Natural killer cell (primary cell): ENCODE data around the gene SPARC. TPM values are rescaled to one million over a fixed set of nuclear protein-coding genes. Genes with fewer than 3 reads are reported as not detected.

Experiments
- ATAC-seq, 3 donors: fragments of 150-1000 bp in 2 of 3; fragments of 200-7000 bp in 1 of 3; cut with Tn5 transposase; 1 replicate in 1 of 3; 2 replicates in 2 of 3; pipeline ENCODE4 v1.10.0; 2021; ENCODE audit warnings: mild to moderate bottlenecking in 2 of 3, moderate library complexity in 2 of 3
- DNase-seq, 2 donors: peaks; one replicate each; pipeline versions ENCODE4 v3.0.0 to v3.0.0-alpha.2; 2013 to 2021; ENCODE audit warnings: mixed read lengths in 1 of 2
- H3K27ac ChIP-seq: one replicate; pipeline ENCODE4 v1.5.1; 2013; ENCODE audit warnings: mild to moderate bottlenecking, low read length
- H3K27me3 ChIP-seq: one replicate; pipeline ENCODE4 v1.6.1; 2013; ENCODE audit warnings: low read length; ENCODE audit not compliant: control insufficient read depth, insufficient read depth
- H3K36me3 ChIP-seq: one replicate; pipeline ENCODE4 v1.6.1; 2013; ENCODE audit warnings: low read length; ENCODE audit not compliant: control insufficient read depth, insufficient read depth
- H3K4me1 ChIP-seq: one replicate; pipeline ENCODE4 v1.6.1; 2013; ENCODE audit warnings: low read length; ENCODE audit not compliant: control insufficient read depth, insufficient read depth
- H3K4me3 ChIP-seq: one replicate; pipeline ENCODE4 v1.5.1; 2013; ENCODE audit warnings: low read length
- H3K9me3 ChIP-seq: one replicate; pipeline ENCODE4 v1.6.1; 2013; ENCODE audit warnings: low read length; ENCODE audit not compliant: control insufficient read depth, insufficient read depth
- H3K27ac Mint-ChIP-seq, 2 donors: one replicate each; pipeline ENCODE4 v1.8.0; 2022; ENCODE audit warnings: mild to moderate bottlenecking in 2 of 2, mixed read lengths in 2 of 2, moderate library complexity in 1 of 2
- H3K27me3 Mint-ChIP-seq, 2 donors: one replicate each; pipeline ENCODE4 v1.8.0; 2022; ENCODE audit warnings: low read depth in 2 of 2, mixed read lengths in 2 of 2
- H3K36me3 Mint-ChIP-seq: one replicate; pipeline ENCODE4 v1.8.0; 2022; ENCODE audit warnings: mixed read lengths
- H3K4me1 Mint-ChIP-seq, 2 donors: one replicate each; pipeline ENCODE4 v1.8.0; 2022; ENCODE audit warnings: mixed read lengths in 2 of 2
- H3K4me3 Mint-ChIP-seq: one replicate; pipeline ENCODE4 v1.8.0; 2022; ENCODE audit warnings: mild to moderate bottlenecking, moderate library complexity, mixed read lengths
- H3K9me3 Mint-ChIP-seq, 2 donors: one replicate each; pipeline ENCODE4 v1.8.0; 2022; ENCODE audit warnings: mixed read lengths in 2 of 2
- CTCF ChIP-seq: fragments of 200-600 bp; IDR thresholded peaks from one replicate; pipeline ENCODE4 v1.8.0; 2022; ENCODE audit warnings: antibody characterized with exemption
- WGBS: methylation state at CpG from one replicate; pipeline ENCODE4 v1.1.7; 2013; ENCODE audit warnings: missing lambda C conversion rate; ENCODE audit not compliant: insufficient coverage; 5-methylcytosine and 5-hydroxymethylcytosine counted together
- intact Hi-C: fragments of 100-400 bp; cut with micrococcal nuclease; formaldehyde crosslinking; loops from one replicate; pipeline ENCODE4 v1.14.2; 2022
- total RNA-seq, 4 donors: library from RNA; stranded (reverse); fragments of 120-200 nt in 1 of 4; gene quantifications; one replicate each; pipeline versions ENCODE4 v1.2.3 to v1.2.4, GENCODE V29; 2013 to 2022

SPARC gene
- total RNA-seq, 3 donors from 2014 or later (not counting 1 experiment from before 2014, with no cell fraction given), result 3.2 to 48.5 (median 23.4) TPM

- Histone ChIP-seq H3K4me3 (no peak overlapping the region), H3K4me1 (peaks cover 4% of the 10 kb centered on the region), H3K36me3 (no peaks in the 10 kb centered on the region), H3K9me3 (no peaks in the 10 kb centered on the region), H3K27me3 (no peaks in the 10 kb centered on the region), H3K27ac (no peak overlapping the region)
- Mint-ChIP-seq H3K9me3 (no peaks in the 10 kb centered on the region), H3K36me3 (no peaks in the 10 kb centered on the region), H3K4me1 (no peaks in the 10 kb centered on the region), H3K27ac (no peak overlapping the region), H3K4me3 (no peak overlapping the region), H3K27me3 (peaks cover 0 to 11% of the 10 kb centered on the region in 2 donors)
- TF ChIP-seq CTCF, result no peak
- no peak for ATAC-seq
- no peak for DNase-seq
- 88% methylated on average over 2 of the region's 3 CpGs for WGBS
- intact Hi-C loops, result no loop called here
Observed at GRCh38 chr5:151642472-151643140, 44.1 kb downstream of the SPARC start.

- no peaks in the 10 kb centered on the region for H3K4me1 Mint-ChIP-seq
- H3K4me3 Mint-ChIP-seq, result no peak overlapping the region
- Histone ChIP-seq H3K9me3 (no peaks in the 10 kb centered on the region), H3K27me3 (no peaks in the 10 kb centered on the region), H3K4me3 (no peak overlapping the region), H3K4me1 (peaks cover 4% of the 10 kb centered on the region), H3K36me3 (no peaks in the 10 kb centered on the region), H3K27ac (no peak overlapping the region)
- intact Hi-C loops, result no loop called here
- 84% methylated on average over 4 of the region's 4 CpGs for WGBS
- no peaks in the 10 kb centered on the region for H3K9me3 Mint-ChIP-seq
- no peak for DNase-seq
- no peaks in the 10 kb centered on the region for H3K36me3 Mint-ChIP-seq
- H3K27ac Mint-ChIP-seq, result no peak overlapping the region
- H3K27me3 Mint-ChIP-seq, result peaks cover 10 to 12% of the 10 kb centered on the region in 2 donors
- ATAC-seq, result no peak
- no peak for TF ChIP-seq CTCF
Observed at GRCh38 chr5:151638619-151639018, 48.1 kb downstream of the SPARC start.

GRCh38 chr5:151637676-151638075 lies 49.0 kb downstream of the SPARC start:
- Histone ChIP-seq H3K36me3 (no peaks in the 10 kb centered on the region), H3K27me3 (no peaks in the 10 kb centered on the region), H3K9me3 (no peaks in the 10 kb centered on the region), H3K4me1 (no peaks in the 10 kb centered on the region), H3K4me3 (no peak overlapping the region), H3K27ac (no peak overlapping the region)
- peaks cover 10% of the 10 kb centered on the region in 2 donors for H3K27me3 Mint-ChIP-seq
- intact Hi-C loops, result no loop called here
- H3K36me3 Mint-ChIP-seq, result no peaks in the 10 kb centered on the region
- DNase-seq (no peak), ATAC-seq (no peak)
- no peak overlapping the region for H3K4me3 Mint-ChIP-seq
- no peak overlapping the region for H3K27ac Mint-ChIP-seq
- no peaks in the 10 kb centered on the region for H3K4me1 Mint-ChIP-seq
- H3K9me3 Mint-ChIP-seq, result no peaks in the 10 kb centered on the region
- 69% methylated on average over 5 of the region's 5 CpGs for WGBS
- TF ChIP-seq CTCF, result no peak

- H3K27ac ChIP-seq, result no peak overlapping the region
- ATAC-seq (no peak), DNase-seq (no peak)
- WGBS, result 86% methylated on average over 1 of the region's 1 CpG
- no peak overlapping the region for H3K27ac Mint-ChIP-seq
- no peaks in the 10 kb centered on the region for H3K36me3 ChIP-seq
- H3K4me1 Mint-ChIP-seq, result no peaks in the 10 kb centered on the region
- intact Hi-C loops, result no loop called here
- H3K27me3 ChIP-seq, result no peaks in the 10 kb centered on the region
- no peak overlapping the region for H3K4me3 Mint-ChIP-seq
- no peaks in the 10 kb centered on the region for H3K9me3 Mint-ChIP-seq
- H3K36me3 Mint-ChIP-seq, result no peaks in the 10 kb centered on the region
- peaks cover 10 to 17% of the 10 kb centered on the region in 2 donors for H3K27me3 Mint-ChIP-seq
- H3K9me3 ChIP-seq, result no peaks in the 10 kb centered on the region
- no peaks in the 10 kb centered on the region for H3K4me1 ChIP-seq
- no peak for TF ChIP-seq CTCF
- no peak overlapping the region for H3K4me3 ChIP-seq
Observed at GRCh38 chr5:151633892-151634291, 52.8 kb downstream of the SPARC start.
